K562 (cell line): ENCODE measurements around the gene ANKRD44. TPM values are rescaled to one million over a fixed set of nuclear protein-coding genes. Genes with fewer than 3 reads are reported as not detected.

Experiments
- ATAC-seq: fragments of 200-7000 bp; cut with Tn5 transposase; 3 replicates; pipeline ENCODE4 v1.9.1; 2020; ENCODE audit warnings: moderate library complexity
- BruUV-seq: library from RNA; stranded (reverse); fragments of 400-500 nt; replicated peaks from 2 replicates; lab custom pipeline; 2021; lab: Mats Ljungman, UMichigan
- CTCF ChIA-PET: fragments of 300-600 bp; formaldehyde crosslinking; extraction: SDS; loops from one replicate; lab custom pipeline; 2021; ENCODE audit warnings: low intra/inter-chr PET ratio; lab: Yijun Ruan, JAX
- POLR2A ChIA-PET: fragments of 300-600, 350-650 bp; sonication (Branson Sonifier 250); formaldehyde crosslinking; extraction: SDS; loops from one replicate; lab custom pipeline; 2021; ENCODE audit warnings: antibody characterized with exemption, inconsistent platforms; lab: Yijun Ruan, JAX
- DNase-seq, 4 experiments: peaks; one replicate each; pipeline versions ENCODE4 v3.0.0 to v3.0.0-alpha.2; 2011 to 2018; ENCODE audit warnings: low spot score in 3 of 4, mixed read lengths in 3 of 4; ENCODE audit errors: extremely low read depth in 1 of 4
- FAIRE-seq: peaks from 2 replicates; lab custom pipeline; 2011; peaks lifted over from hg19 to GRCh38; lab: Jason Lieb, UNC
- H2AFZ ChIP-seq: 2 replicates; pipeline ENCODE4 v1.6.0; 2011; ENCODE audit warnings: low read depth, low read length, control low read depth, inconsistent platforms
- H3K27ac ChIP-seq: fragments of 200-600 bp; 3 replicates; pipeline ENCODE4 v1.8.0; 2011; ENCODE audit warnings: low read depth, mild to moderate bottlenecking, control low read depth, inconsistent platforms, low read length, moderate library complexity, mixed read lengths; ENCODE audit errors: extremely low read depth
- H3K27me3 ChIP-seq, 2 experiments: fragments of 300-600 bp in 1 of 2; 2 replicates in 1 of 2; 3 replicates in 1 of 2; pipeline versions ENCODE4 v1.6.0 to v1.8.0; 2011; ENCODE audit warnings: inconsistent platforms in 2 of 2, low read length in 2 of 2, mild to moderate bottlenecking in 1 of 2, mixed read lengths in 1 of 2, moderate library complexity in 1 of 2; ENCODE audit not compliant: control insufficient read depth in 2 of 2, insufficient read depth in 2 of 2
- H3K36me3 ChIP-seq: fragments of 300-600 bp; 3 replicates; pipeline ENCODE4 v1.8.0; 2011; ENCODE audit warnings: mild to moderate bottlenecking, low read length, inconsistent platforms; ENCODE audit not compliant: control insufficient read depth, insufficient read depth
- H3K4me1 ChIP-seq, 2 experiments: fragments of 200-600 bp in 1 of 2; replicated peaks in 1 of 2; 2 replicates in 1 of 2; 3 replicates in 1 of 2; pipeline versions ENCODE4 v1.5.1 to v1.8.0; 2011; ENCODE audit warnings: inconsistent platforms in 2 of 2, low read length in 2 of 2, mild to moderate bottlenecking in 1 of 2, mixed read lengths in 1 of 2, moderate library complexity in 1 of 2; ENCODE audit not compliant: control insufficient read depth in 2 of 2, insufficient read depth in 2 of 2
- H3K4me2 ChIP-seq: 2 replicates; pipeline ENCODE4 v1.6.1; 2011; ENCODE audit warnings: low read length, control low read depth, inconsistent platforms, mixed read lengths; ENCODE audit not compliant: insufficient read depth
- H3K4me3 ChIP-seq: fragments of 200-600 bp; sonication (generic), shearing (Covaris generic); 2 replicates; pipeline ENCODE4 v1.5.1; 2016; ENCODE audit warnings: control low read depth, inconsistent platforms
- H3K79me2 ChIP-seq: fragments of 200-600 bp; 3 replicates; pipeline ENCODE4 v1.8.0; 2011; ENCODE audit warnings: low read length, inconsistent platforms; ENCODE audit not compliant: control insufficient read depth, insufficient read depth
- H3K9ac ChIP-seq, 2 experiments: 2 replicates each; pipeline versions ENCODE4 v1.6.0 to v1.6.1; 2011; ENCODE audit warnings: low read depth in 2 of 2, low read length in 2 of 2, control low read depth in 1 of 2, inconsistent platforms in 1 of 2, mild to moderate bottlenecking in 1 of 2, mixed read lengths in 1 of 2; ENCODE audit not compliant: insufficient read depth in 1 of 2
- H3K9me1 ChIP-seq: one replicate; pipeline ENCODE4 v1.6.0; 2011; ENCODE audit warnings: inconsistent platforms, mild to moderate bottlenecking, low read length, moderate library complexity; ENCODE audit not compliant: control insufficient read depth, insufficient read depth
- H3K9me3 ChIP-seq: replicated peaks from 2 replicates; pipeline ENCODE4 v1.5.1; 2011; ENCODE audit warnings: low read depth, low read length, inconsistent platforms; ENCODE audit not compliant: control insufficient read depth, insufficient read depth
- H4K20me1 ChIP-seq: replicated peaks from 2 replicates; pipeline ENCODE4 v1.6.1; 2011; ENCODE audit warnings: low read length, inconsistent platforms, mixed read lengths; ENCODE audit not compliant: control insufficient read depth, insufficient read depth
- CAMTA2 ChIP-seq: fragments of 250-450 bp; sonication (Bioruptor Pico); conservative IDR thresholded peaks from 2 replicates; pipeline ENCODE4 v1.5.1; 2022
- DEAF1 ChIP-seq: fragments of 450-650 bp; formaldehyde crosslinking; IDR thresholded peaks from 2 replicates; pipeline ENCODE4 v1.4.0; 2020; ENCODE audit warnings: mild to moderate bottlenecking, moderate library complexity
- FOXK1 ChIP-seq: sonication (generic); formaldehyde crosslinking; IDR thresholded peaks from 2 replicates; pipeline ENCODE4 v1.8.0; 2022; ENCODE audit warnings: missing genetic modification reagents, mild to moderate bottlenecking, borderline replicate concordance
- FOXP1 ChIP-seq: sonication (generic); formaldehyde crosslinking; IDR thresholded peaks from 2 replicates; pipeline ENCODE4 v1.8.0; 2022; ENCODE audit warnings: mild to moderate bottlenecking, missing genetic modification reagents
- KLF13 ChIP-seq: fragments of 450-650 bp; IDR thresholded peaks from 2 replicates; pipeline ENCODE4 v1.6.1; 2016; ENCODE audit warnings: missing genetic modification characterization, low read depth, mild to moderate bottlenecking, missing compliant biosample characterization, moderate library complexity, borderline replicate concordance
- RFX1 ChIP-seq: fragments of 450-650 bp; IDR thresholded peaks from 2 replicates; pipeline ENCODE4 v1.6.1; 2016; ENCODE audit warnings: mild to moderate bottlenecking, moderate library complexity
- SIRT6 ChIP-seq: IDR thresholded peaks from one replicate; pipeline ENCODE4 v1.6.1; 2012; ENCODE audit warnings: low read depth, mild to moderate bottlenecking, control low read depth, inconsistent platforms, low read length, moderate library complexity
- SRSF3 ChIP-seq: fragments of 200-400 bp; formaldehyde crosslinking; IDR thresholded peaks from 2 replicates; pipeline ENCODE4 v1.6.1; 2016; ENCODE audit warnings: mild to moderate bottlenecking, low read length, moderate library complexity; ENCODE audit not compliant: insufficient read depth
- XRCC3 ChIP-seq: fragments of 450-650 bp; IDR thresholded peaks from 2 replicates; pipeline ENCODE4 v1.6.1; 2017; ENCODE audit warnings: mild to moderate bottlenecking, moderate library complexity
- ZBTB40 ChIP-seq, 2 experiments: fragments of 450-650 bp in 1 of 2; sonication (generic) in 1 of 2; formaldehyde crosslinking in 1 of 2; IDR thresholded peaks; 2 replicates each; pipeline versions ENCODE4 v1.7.1 to v1.9.0; 2016 to 2022; ENCODE audit warnings: inconsistent platforms in 1 of 2, mild to moderate bottlenecking in 1 of 2, missing genetic modification reagents in 1 of 2
- ZNF696 ChIP-seq: fragments of 250-450 bp; sonication (Bioruptor Pico); conservative IDR thresholded peaks from 2 replicates; pipeline ENCODE4 v1.4.0; 2020; ENCODE audit warnings: mild to moderate bottlenecking, moderate library complexity
- WGBS: fragments of 100-300 bp; shearing (Covaris generic); methylation state at CpG from one replicate; pipeline ENCODE4 v1.1.6; 2016; ENCODE audit warnings: low coverage, mixed read lengths; ENCODE audit not compliant: insufficient coverage; ENCODE audit errors: missing lambda C conversion rate; 5-methylcytosine and 5-hydroxymethylcytosine counted together
- in situ Hi-C: fragments of 300-500 bp; cut with MboI; formaldehyde crosslinking; loops from 4 replicates; pipeline ENCODE4 v1.15.0; 2018; ENCODE audit warnings: inconsistent platforms, mixed read lengths
- intact Hi-C: fragments of 100-400 bp; cut with micrococcal nuclease; formaldehyde crosslinking; loops from 2 replicates; pipeline ENCODE4 v1.14.2; 2022
- polyA plus RNA-seq, 8 experiments: library from polyadenylated mRNA; depleted of rRNA in 4 of 8; stranded (reverse) in 5 of 8; unstranded in 3 of 8; fragments of >200 nt; fragmentation: Nextera tagmentation in 2 of 8; fragmentation: Illumina TruSeq in 1 of 8; extraction: Ambion mirVana in 2 of 8; extraction: Trizol in 1 of 8; gene quantifications; 2 replicates each; pipeline versions ENCODE4 v1.2.1 to v1.2.3, GENCODE V29; 2011 to 2014; ENCODE audit warnings: inconsistent platforms in 1 of 8, missing spikeins in 1 of 8
- total RNA-seq, 7 experiments: library from RNA; depleted of rRNA in 6 of 7; stranded (reverse); fragments of >200 nt in 6 of 7; fragmentation: Illumina TruSeq in 2 of 7; extraction: Trizol in 2 of 7; gene quantifications; 2 replicates each; pipeline versions ENCODE4 v1.2.1 to v1.2.3, GENCODE V29; 2011 to 2021; ENCODE audit warnings: low replicate concordance in 1 of 7

ANKRD44 gene
- total and polyA plus RNA-seq, 9 of the 15 experiments (the other 6 are each of a cell fraction or from before 2014, with no cell fraction given): 0.03 to 0.64 (median 0.07) TPM; not detected in 3

GRCh38 chr2:196951973-196952372 lies 358.6 kb downstream of the ANKRD44 start (continued):
- TF ChIP-seq DEAF1 (no peak), RFX1 (no peak), FOXP1 (CRISPR knock-in tag) (no peak), CAMTA2 (CRISPR knock-in tag) (no peak), XRCC3 (no peak), SRSF3 (no peak), KLF13 (tag) (no peak), FOXK1 (CRISPR knock-in tag) (no peak)

- Histone ChIP-seq H3K4me1 (no peaks in the 10 kb centered on the region; a peak in 1 of 5 replicates), H3K9ac (no peak overlapping the region), H3K9me1 (no peaks in the 10 kb centered on the region), H3K36me3 (no peaks in the 10 kb centered on the region), H3K27ac (no peak overlapping the region), H3K27me3 (no peaks in the 10 kb centered on the region), H3K4me2 (no peak overlapping the region), H4K20me1 (no peaks in the 10 kb centered on the region), H3K79me2 (no peaks in the 10 kb centered on the region), H2AFZ (no peak overlapping the region), H3K9me3 (no peaks in the 10 kb centered on the region), H3K4me3 (no peak overlapping the region)
- FAIRE-seq (no peak), DNase-seq (no peak), ATAC-seq (no peak)
- in situ Hi-C loops (no loop called here), intact Hi-C loops (no loop called here)
- CTCF ChIA-PET: no interaction called here
- WGBS: 3% methylated on average over 5 of the region's 5 CpGs
- POLR2A ChIA-PET: interaction anchor here (0.6 kb wide), 1 partner anchor 193 kb away, joined by 3 read pairs; no protein-coding TSS in a partner anchor
- no TSS peak for BruUV-seq
- TF ChIP-seq ZBTB40 (IDR thresholded peaks at IDR 0.05) (no peak), ZBTB40 (CRISPR knock-in tag; IDR thresholded peaks at IDR 0.05) (no peak), SIRT6 (no peak), ZNF696 (no peak)
These were observed 361.5 kb downstream of the ANKRD44 start for GRCh38 chr2:196949116-196949515.
